Pons (tissue), 1 donor: ENCODE measurements around the gene CYLD.
A peak's percentile ranks its signal among the peaks of the same experiment; 100 is the strongest.

Source experiments
- DNase-seq: peaks from one replicate; pipeline ENCODE4 v3.0.0-alpha.2; 2016; ENCODE audit warnings: low spot score

CYLD gene

DNA sequence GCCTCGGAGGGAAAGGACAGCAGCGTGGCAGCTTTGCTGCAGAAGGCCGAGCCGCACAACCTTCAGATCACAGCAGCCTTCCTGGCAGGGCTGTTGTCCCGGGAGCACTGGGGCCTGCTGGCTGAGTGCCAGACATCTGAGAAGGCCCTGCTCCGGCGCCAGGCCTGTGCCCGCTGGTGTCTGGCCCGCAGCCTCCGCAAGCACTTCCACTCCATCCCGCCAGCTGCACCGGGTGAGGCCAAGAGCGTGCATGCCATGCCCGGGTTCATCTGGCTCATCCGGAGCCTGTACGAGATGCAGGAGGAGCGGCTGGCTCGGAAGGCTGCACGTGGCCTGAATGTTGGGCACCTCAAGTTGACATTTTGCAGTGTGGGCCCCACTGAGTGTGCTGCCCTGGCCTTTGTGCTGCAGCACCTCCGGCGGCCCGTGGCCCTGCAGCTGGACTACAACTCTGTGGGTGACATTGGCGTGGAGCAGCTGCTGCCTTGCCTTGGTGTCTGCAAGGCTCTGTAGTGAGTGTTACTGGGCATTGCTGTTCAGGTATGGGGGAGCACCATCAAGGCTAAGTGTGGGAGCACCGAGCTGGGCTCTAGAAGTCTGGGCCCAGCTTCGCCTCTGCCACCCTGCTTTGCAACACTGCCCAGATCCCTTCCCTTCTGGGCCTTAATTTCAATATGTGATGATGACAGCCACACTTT lies 29.9 kb upstream of the CYLD start:
- DNase-seq: peak; percentile 63

DNA sequence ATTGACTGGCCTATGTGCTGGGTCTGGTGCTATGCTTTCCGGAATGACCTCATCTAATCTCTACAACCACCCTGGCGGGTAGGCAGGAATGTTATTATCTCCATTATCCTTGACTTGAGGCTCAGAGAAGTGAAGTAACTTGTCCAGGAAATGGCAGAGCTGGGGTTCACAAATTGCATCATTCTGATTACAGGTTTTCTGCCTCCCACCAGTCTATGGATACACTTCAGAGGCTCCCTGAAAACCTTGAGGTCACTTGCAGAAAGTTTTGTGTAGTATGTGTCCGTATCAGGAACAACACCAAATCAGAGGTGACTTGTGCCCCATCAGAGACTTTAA lies 29.4 kb upstream of the CYLD start:
- no peak for DNase-seq

GRCh38 chr16:50712956-50713355 lies 28.9 kb upstream of the CYLD start:
- DNase-seq: no peak

DNA sequence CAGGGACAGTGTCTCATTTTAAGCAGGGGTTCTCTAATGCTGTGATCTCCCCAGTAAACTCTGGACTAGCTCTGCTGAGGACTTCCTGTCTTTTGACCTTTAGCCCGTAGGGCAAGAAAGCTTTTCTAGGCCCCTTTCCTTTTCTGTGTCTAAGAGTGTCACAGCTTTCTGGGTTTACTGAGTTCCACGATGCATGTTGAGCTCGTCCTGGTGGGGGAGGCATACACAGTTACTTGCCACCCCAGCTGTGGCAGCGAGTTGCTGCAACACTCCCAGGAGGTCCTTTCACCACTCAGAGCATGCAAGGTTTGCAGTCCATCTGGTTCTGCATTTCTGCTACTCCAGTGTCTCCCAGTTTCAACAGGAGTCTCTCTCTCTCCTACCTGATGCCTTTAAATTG lies 24.8 kb upstream of the CYLD start:
- DNase-seq: no peak

GRCh38 chr16:50717494-50717893 lies 24.4 kb upstream of the CYLD start:
- no peak for DNase-seq

DNA sequence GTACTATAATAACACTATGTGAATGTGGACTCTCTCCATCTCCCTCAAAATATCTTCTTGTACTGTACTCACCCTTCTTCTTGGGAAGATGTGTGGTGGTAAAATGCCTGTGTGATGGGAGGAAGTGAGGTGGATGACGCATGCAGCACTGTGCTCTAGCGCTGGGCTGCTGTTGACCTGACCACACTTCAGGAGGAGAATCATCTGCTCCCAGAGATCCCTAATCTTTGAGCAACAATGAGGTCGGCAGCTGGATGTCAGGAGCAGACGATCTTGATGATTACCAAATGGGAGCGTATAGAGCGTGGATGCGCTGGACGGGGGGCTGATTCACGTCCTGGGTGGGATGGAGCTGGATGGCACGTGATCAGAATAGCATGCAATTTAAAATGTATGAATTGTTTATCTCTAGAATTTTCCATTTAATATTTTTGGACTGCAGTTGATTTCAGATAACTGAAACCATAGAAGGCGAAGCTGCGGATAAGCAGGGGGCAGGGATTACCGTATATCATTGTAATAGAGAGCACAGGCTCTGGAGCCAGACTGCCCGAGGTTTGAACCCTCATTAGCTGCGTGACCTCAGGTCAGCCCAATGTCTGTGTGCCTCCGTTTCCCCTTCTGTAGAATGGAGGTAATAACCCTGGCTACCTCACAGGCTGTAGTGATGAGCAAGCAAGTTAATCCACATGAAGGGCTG lies 23.7 kb upstream of the CYLD start:
- DNase-seq: no peak

- DNase-seq: no peak
Observed at GRCh38 chr16:50718761-50719400, 23.0 kb upstream of the CYLD start.

- DNase-seq: no peak
Observed at GRCh38 chr16:50719401-50720337, 22.2 kb upstream of the CYLD start.

- DNase-seq: no peak
Observed at GRCh38 chr16:50721549-50722404, 20.1 kb upstream of the CYLD start.

DNA sequence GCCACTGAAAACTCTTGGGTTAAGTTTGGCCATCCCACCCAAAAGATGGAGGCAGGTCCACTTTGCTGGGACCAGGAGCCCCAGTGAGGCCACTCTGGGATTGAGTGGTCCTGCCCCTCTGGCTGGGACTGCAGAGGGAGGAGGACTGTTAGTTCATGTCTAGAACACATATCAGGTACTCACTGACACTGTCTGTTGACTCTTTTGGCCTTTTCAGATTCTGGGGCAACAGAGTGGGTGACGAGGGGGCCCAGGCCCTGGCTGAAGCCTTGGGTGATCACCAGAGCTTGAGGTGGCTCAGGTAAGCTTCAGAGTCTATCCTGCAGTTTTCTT lies 19.5 kb upstream of the CYLD start:
- no peak for DNase-seq

- DNase-seq: no peak
Observed at GRCh38 chr16:50722960-50723359, 18.9 kb upstream of the CYLD start.

- DNase-seq: no peak
Observed at GRCh38 chr16:50724306-50724705, 17.6 kb upstream of the CYLD start.

- no peak for DNase-seq
Observed at GRCh38 chr16:50731130-50731988, 10.5 kb upstream of the CYLD start.

DNA sequence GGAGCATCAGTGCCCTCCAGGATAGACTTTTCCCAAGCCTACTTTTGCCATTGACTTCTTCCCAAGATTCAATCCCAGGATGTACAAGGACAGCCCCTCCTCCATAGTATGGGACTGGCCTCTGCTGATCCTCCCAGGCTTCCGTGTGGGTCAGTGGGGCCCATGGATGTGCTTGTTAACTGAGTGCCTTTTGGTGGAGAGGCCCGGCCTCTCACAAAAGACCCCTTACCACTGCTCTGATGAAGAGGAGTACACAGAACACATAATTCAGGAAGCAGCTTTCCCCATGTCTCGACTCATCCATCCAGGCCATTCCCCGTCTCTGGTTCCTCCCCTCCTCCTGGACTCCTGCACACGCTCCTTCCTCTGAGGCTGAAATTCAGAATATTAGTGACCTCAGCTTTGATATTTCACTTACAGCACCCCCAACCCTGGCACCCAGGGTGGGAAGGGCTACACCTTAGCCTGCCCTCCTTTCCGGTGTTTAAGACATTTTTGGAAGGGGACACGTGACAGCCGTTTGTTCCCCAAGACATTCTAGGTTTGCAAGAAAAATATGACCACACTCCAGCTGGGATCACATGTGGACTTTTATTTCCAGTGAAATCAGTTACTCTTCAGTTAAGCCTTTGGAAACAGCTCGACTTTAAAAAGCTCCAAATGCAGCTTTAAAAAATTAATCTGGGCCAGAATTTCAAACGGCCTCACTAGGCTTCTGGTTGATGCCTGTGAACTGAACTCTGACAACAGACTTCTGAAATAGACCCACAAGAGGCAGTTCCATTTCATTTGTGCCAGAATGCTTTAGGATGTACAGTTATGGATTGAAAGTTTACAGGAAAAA lies 9.7 kb upstream of the CYLD start:
- no peak for DNase-seq

DNA sequence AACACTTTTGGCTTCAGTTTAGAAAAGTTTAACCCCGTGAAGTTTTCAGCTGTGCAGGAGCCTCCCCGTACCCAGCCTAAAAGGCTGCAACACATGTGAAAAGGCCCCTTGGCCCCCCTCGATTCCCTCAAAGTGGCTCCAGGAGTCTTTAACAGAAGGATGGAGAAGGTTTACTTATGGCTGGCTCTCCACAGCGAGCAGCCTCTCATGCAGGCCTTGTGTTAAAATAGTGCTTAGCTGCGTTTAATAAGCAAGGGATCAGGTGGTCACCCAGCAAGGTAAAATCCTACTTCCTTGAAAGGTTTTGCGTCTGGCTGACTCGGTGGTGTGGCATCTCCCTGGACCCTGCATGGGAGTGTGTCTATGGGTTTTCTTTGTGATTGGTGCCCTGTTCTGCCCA lies 8.4 kb upstream of the CYLD start:
- DNase-seq: no peak

DNA sequence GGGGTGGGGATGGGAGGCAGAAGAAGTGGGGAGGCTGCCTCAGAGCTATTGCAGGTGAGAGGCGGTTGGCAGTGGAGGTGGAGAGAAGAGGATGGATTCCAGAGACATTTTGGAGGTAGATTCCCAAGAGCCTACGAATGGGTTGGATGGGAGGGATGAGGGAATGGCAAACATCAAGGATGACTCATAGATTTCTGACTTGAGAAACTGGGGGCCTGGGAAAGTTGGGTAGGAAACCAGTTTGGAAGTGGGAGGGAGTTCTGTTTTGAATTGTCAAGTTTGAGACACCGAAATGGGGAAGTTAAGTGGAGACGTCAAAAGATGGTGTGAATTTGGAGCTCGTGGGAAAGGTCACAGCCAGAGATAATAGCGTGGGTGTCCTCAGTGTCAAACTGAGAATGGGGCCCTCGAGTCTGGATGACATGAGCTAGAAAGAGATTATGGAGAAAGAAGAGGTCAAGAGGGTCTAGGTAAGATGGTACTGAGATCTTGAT lies 6.2 kb upstream of the CYLD start:
- peak; percentile 22 for DNase-seq

- DNase-seq: no peak
Observed at GRCh38 chr16:50736448-50736847, 5.4 kb upstream of the CYLD start.

GRCh38 chr16:50737420-50737959 lies 4.4 kb upstream of the CYLD start:
- DNase-seq: no peak

DNA sequence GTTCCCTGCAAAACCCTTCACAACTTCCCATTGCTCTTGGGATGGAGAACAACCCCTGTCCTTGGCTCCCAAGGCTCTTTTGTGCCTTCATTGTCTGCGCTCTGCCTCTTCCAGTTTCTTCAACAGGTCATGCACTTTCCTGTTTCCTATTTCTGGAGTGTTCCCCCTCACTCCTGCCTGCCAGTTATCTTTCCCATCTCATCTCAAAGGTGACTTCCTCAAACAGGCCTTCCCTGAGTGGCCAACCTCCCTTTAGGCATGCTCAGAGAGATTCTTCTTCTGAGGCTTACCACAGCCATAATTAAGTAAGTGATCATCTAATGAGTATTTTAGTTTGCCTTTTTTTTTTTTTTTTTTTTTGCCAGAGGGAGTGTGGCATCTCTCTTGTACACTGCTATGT lies 2.9 kb upstream of the CYLD start:
- no peak for DNase-seq
